Right atrium auricular region (tissue), 2 donors: ENCODE data around the gene TEX35. TPM values are rescaled to one million over a fixed set of nuclear protein-coding genes. Genes with fewer than 3 reads are reported as not detected.

Experiments
- DNase-seq: peaks from one replicate; pipeline ENCODE4 v3.0.0-alpha.2; 2019; ENCODE audit warnings: low spot score
- H3K27ac ChIP-seq, 2 donors: fragments of 200-600 bp; sonication (generic); 1 replicate in 1 of 2; 2 replicates in 1 of 2; pipeline ENCODE4 v1.5.1; 2016 to 2019
- H3K27me3 ChIP-seq, 2 donors: fragments of 200-600 bp; sonication (generic); one replicate each; pipeline versions ENCODE4 v1.5.1 to v1.6.0; 2017 to 2019
- H3K36me3 ChIP-seq: fragments of 200-600 bp; sonication (generic); one replicate; pipeline ENCODE4 v1.5.1; 2016
- H3K4me1 ChIP-seq, 2 donors: fragments of 200-600 bp; sonication (generic); one replicate each; pipeline versions ENCODE4 v1.5.1 to v1.6.0; 2017 to 2019
- H3K4me3 ChIP-seq, 2 donors: fragments of 200-600 bp; sonication (generic); 1 replicate in 1 of 2; 2 replicates in 1 of 2; pipeline ENCODE4 v1.5.1; 2017 to 2019; ENCODE audit warnings: mild to moderate bottlenecking in 1 of 2, moderate library complexity in 1 of 2
- H3K9me3 ChIP-seq, 2 donors: fragments of 200-600 bp; sonication (generic); one replicate each; pipeline ENCODE4 v1.5.1; 2019
- CTCF ChIP-seq, 2 donors: fragments of 200-600 bp; sonication (generic); IDR thresholded peaks; one replicate each; pipeline ENCODE4 v1.5.1; 2019; ENCODE audit warnings: antibody characterized with exemption in 2 of 2
- total RNA-seq, 2 donors: library from RNA; depleted of rRNA; stranded (reverse); fragments of >200 nt; gene quantifications; one replicate each; pipeline ENCODE4 v1.1.0, GENCODE V29; 2016

The TEX35 gene
- total RNA-seq, 2 donors from 2014 or later = 0.33 TPM; not detected in 1

- Histone ChIP-seq H3K9me3 (no peaks in the 10 kb centered on the region), H3K4me1 (peaks cover 0 to 18% of the 10 kb centered on the region in 2 donors), H3K27ac (no peak overlapping the region), H3K4me3 (no peak overlapping the region), H3K36me3 (no peaks in the 10 kb centered on the region), H3K27me3 (no peaks in the 10 kb centered on the region)
- DNase-seq = no peak
- TF ChIP-seq CTCF (IDR thresholded peaks at IDR 0.05) = no peak
Measured at GRCh38 chr1:178529364-178530036, 16.6 kb downstream of the TEX35 start.

- peaks cover 0 to 18% of the 10 kb centered on the region in 2 donors for H3K4me1 ChIP-seq
- DNase-seq = no peak
- no peak overlapping the region for H3K4me3 ChIP-seq
- no peaks in the 10 kb centered on the region for H3K9me3 ChIP-seq
- TF ChIP-seq CTCF (IDR thresholded peaks at IDR 0.05) = no peak
- H3K27ac ChIP-seq = no peak overlapping the region
- H3K27me3 ChIP-seq = no peaks in the 10 kb centered on the region
- H3K36me3 ChIP-seq = no peaks in the 10 kb centered on the region
Measured at GRCh38 chr1:178530037-178530402, 17.1 kb downstream of the TEX35 start.

- H3K36me3 ChIP-seq = no peaks in the 10 kb centered on the region
- H3K4me1 ChIP-seq = peaks cover 0 to 18% of the 10 kb centered on the region in 2 donors
- no peak for TF ChIP-seq CTCF (IDR thresholded peaks at IDR 0.05)
- H3K4me3 ChIP-seq = no peak overlapping the region
- H3K9me3 ChIP-seq = no peaks in the 10 kb centered on the region
- H3K27me3 ChIP-seq = no peaks in the 10 kb centered on the region
- DNase-seq = no peak
- no peak overlapping the region for H3K27ac ChIP-seq
Measured at GRCh38 chr1:178530502-178530901, 17.6 kb downstream of the TEX35 start.

GRCh38 chr1:178531887-178532286, 19.0 kb downstream of the TEX35 start:
- peak overlapping the region in 1 of 2 donors; percentile 19 for H3K27ac ChIP-seq
- no peak for TF ChIP-seq CTCF (IDR thresholded peaks at IDR 0.05)
- no peaks in the 10 kb centered on the region for H3K9me3 ChIP-seq
- DNase-seq = no peak
- no peaks in the 10 kb centered on the region for H3K27me3 ChIP-seq
- H3K4me3 ChIP-seq = no peak overlapping the region
- H3K4me1 ChIP-seq = peaks cover 0 to 22% of the 10 kb centered on the region in 2 donors
- H3K36me3 ChIP-seq = no peaks in the 10 kb centered on the region

- DNase-seq = peak; percentile 93
- H3K4me1 ChIP-seq = peaks cover 0 to 25% of the 10 kb centered on the region in 2 donors
- H3K27me3 ChIP-seq = no peaks in the 10 kb centered on the region
- H3K27ac ChIP-seq = peak overlapping the region in 1 of 2 donors; percentile 19
- no peak overlapping the region for H3K4me3 ChIP-seq
- TF ChIP-seq CTCF (IDR thresholded peaks at IDR 0.05) = peak; percentile 86 to 92
- H3K36me3 ChIP-seq = no peaks in the 10 kb centered on the region
- H3K9me3 ChIP-seq = no peaks in the 10 kb centered on the region
Measured at GRCh38 chr1:178532392-178532791, 19.5 kb downstream of the TEX35 start.
